Loucy (cell line): ENCODE results near the gene CAMK2A.

Experiments
- EZH2phosphoT487 ChIP-seq: fragments of 200-600 bp; IDR thresholded peaks from 2 replicates; pipeline ENCODE4 v1.6.1; 2018; ENCODE audit warnings: antibody characterized with exemption, mild to moderate bottlenecking, moderate library complexity, borderline replicate concordance
- TF ChIP-seq, protein P1 (sequence below): fragments of 200-600 bp; sonication (generic); conservative IDR thresholded peaks from 2 replicates; pipeline ENCODE4 v1.5.1; 2014; ENCODE audit warnings: mild to moderate bottlenecking, antibody characterized with exemption, low read length

- TF ChIP-seq, protein P1, sequence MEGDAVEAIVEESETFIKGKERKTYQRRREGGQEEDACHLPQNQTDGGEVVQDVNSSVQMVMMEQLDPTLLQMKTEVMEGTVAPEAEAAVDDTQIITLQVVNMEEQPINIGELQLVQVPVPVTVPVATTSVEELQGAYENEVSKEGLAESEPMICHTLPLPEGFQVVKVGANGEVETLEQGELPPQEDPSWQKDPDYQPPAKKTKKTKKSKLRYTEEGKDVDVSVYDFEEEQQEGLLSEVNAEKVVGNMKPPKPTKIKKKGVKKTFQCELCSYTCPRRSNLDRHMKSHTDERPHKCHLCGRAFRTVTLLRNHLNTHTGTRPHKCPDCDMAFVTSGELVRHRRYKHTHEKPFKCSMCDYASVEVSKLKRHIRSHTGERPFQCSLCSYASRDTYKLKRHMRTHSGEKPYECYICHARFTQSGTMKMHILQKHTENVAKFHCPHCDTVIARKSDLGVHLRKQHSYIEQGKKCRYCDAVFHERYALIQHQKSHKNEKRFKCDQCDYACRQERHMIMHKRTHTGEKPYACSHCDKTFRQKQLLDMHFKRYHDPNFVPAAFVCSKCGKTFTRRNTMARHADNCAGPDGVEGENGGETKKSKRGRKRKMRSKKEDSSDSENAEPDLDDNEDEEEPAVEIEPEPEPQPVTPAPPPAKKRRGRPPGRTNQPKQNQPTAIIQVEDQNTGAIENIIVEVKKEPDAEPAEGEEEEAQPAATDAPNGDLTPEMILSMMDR, result no peak
- TF ChIP-seq EZH2phosphoT487, result no peak
These were observed 65.0 kb downstream of the CAMK2A start for GRCh38 chr5:150224483-150225027.
